ENCODE results near the gene EDARADD.
"Not testable (repeated sequence)": the region's sequence is repeated elsewhere in the genome, so short reads cannot be mapped to it uniquely, and the experiment has no call there.

EDARADD gene

GRCh38 chr1:236393681-236394481 is at the start of gene EDARADD:
Gene EDARADD, plus strand, starts transcription at chr1:236394286. Its CDS starts 159 bp downstream, at chr1:236394445.
- DNase-seq (ENCODE audit: low read depth) = no peak

GRCh38 chr1:236345728-236346127 is 48.4 kb upstream of the EDARADD start:
- no peak for DNase-seq (ENCODE audit: low read depth)

GRCh38 chr1:236348071-236348470 is 46.0 kb upstream of the EDARADD start:
- no peak for DNase-seq (ENCODE audit: low read depth)

- DNase-seq (ENCODE audit: low read depth) = no peak
Measured at GRCh38 chr1:236350308-236350707, 43.8 kb upstream of the EDARADD start.

GRCh38 chr1:236351875-236352573 is 42.1 kb upstream of the EDARADD start:
- no peak for DNase-seq (ENCODE audit: low read depth)

GRCh38 chr1:236352747-236353146 is 41.3 kb upstream of the EDARADD start:
- DNase-seq (ENCODE audit: low read depth) = not testable (repeated sequence)

GRCh38 chr1:236353813-236354212 is 40.3 kb upstream of the EDARADD start:
- no peak for DNase-seq (ENCODE audit: low read depth)

- DNase-seq (ENCODE audit: low read depth) = peak; percentile 67
Measured at GRCh38 chr1:236354330-236355147, 39.5 kb upstream of the EDARADD start.

- no peak for DNase-seq (ENCODE audit: low read depth)
Measured at GRCh38 chr1:236356141-236356540, 37.9 kb upstream of the EDARADD start.

GRCh38 chr1:236361909-236362590 is 32.0 kb upstream of the EDARADD start:
- no peak for DNase-seq (ENCODE audit: low read depth)

- DNase-seq (ENCODE audit: low read depth) = no peak
Measured at GRCh38 chr1:236363237-236363636, 30.8 kb upstream of the EDARADD start.

GRCh38 chr1:236365999-236366570 is 28.0 kb upstream of the EDARADD start:
- no peak for DNase-seq (ENCODE audit: low read depth)

GRCh38 chr1:236366681-236367080 is 27.4 kb upstream of the EDARADD start:
- DNase-seq (ENCODE audit: low read depth) = not testable (repeated sequence)

GRCh38 chr1:236370420-236370819 is 23.7 kb upstream of the EDARADD start:
- DNase-seq (ENCODE audit: low read depth) = no peak

- DNase-seq (ENCODE audit: low read depth) = no peak
Measured at GRCh38 chr1:236371083-236371482, 23.0 kb upstream of the EDARADD start.

- DNase-seq (ENCODE audit: low read depth) = no peak
Measured at GRCh38 chr1:236377832-236378535, 16.1 kb upstream of the EDARADD start.

- DNase-seq (ENCODE audit: low read depth) = no peak
Measured at GRCh38 chr1:236381565-236382158, 12.4 kb upstream of the EDARADD start.

- DNase-seq (ENCODE audit: low read depth) = no peak
Measured at GRCh38 chr1:236388332-236388731, 5.8 kb upstream of the EDARADD start.

- no peak for DNase-seq (ENCODE audit: low read depth)
Measured at GRCh38 chr1:236389253-236389652, 4.8 kb upstream of the EDARADD start.

- no peak for DNase-seq (ENCODE audit: low read depth)
Measured at GRCh38 chr1:236391008-236391407, 3.1 kb upstream of the EDARADD start.

GRCh38 chr1:236392182-236392581 is 1.9 kb upstream of the EDARADD start:
- no peak for DNase-seq (ENCODE audit: low read depth)

All from iris pigment epithelial cell (primary cell).